PC-3 (cell line): ENCODE results near the gene BIRC7.

ENCODE experiments used
- EZH2 ChIP-seq: fragments of 300-600 bp; sonication (generic); IDR thresholded peaks from one replicate; pipeline ENCODE4 v1.6.1; 2017; ENCODE audit warnings: antibody characterized with exemption, mild to moderate bottlenecking, low read length; ENCODE audit not compliant: unreplicated experiment
- EZH2phosphoT487 ChIP-seq: fragments of 300-600 bp; sonication (generic); IDR thresholded peaks from 2 replicates; pipeline ENCODE4 v1.6.1; 2018; ENCODE audit warnings: mild to moderate bottlenecking, antibody characterized with exemption, low read length, borderline replicate concordance
- TF ChIP-seq, protein P1 (sequence below): fragments of 300-600 bp; sonication (generic); conservative IDR thresholded peaks from 2 replicates; pipeline ENCODE4 v1.5.1; 2017; ENCODE audit warnings: antibody characterized with exemption, low read depth, mild to moderate bottlenecking, low read length

DNA sequence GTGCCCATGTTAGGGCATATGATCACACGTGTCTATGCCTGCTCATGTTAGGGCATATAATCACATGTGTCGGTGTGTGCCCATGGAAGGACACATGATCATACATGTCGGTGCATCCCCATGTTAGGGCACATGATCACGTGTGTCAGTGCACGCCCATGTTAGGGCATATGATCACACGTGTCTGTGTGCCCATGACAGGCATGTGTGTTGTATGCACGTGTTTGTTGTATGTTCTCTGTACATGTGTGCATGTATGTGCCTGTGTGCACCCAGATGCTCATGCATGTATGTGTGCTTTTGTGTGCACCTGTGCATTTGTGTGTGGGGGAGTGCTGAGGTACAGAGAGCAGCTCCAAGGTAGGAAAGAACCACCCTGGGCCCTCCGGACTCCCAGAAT, 49.6 kb upstream of the BIRC7 start:
- TF ChIP-seq, protein P1, sequence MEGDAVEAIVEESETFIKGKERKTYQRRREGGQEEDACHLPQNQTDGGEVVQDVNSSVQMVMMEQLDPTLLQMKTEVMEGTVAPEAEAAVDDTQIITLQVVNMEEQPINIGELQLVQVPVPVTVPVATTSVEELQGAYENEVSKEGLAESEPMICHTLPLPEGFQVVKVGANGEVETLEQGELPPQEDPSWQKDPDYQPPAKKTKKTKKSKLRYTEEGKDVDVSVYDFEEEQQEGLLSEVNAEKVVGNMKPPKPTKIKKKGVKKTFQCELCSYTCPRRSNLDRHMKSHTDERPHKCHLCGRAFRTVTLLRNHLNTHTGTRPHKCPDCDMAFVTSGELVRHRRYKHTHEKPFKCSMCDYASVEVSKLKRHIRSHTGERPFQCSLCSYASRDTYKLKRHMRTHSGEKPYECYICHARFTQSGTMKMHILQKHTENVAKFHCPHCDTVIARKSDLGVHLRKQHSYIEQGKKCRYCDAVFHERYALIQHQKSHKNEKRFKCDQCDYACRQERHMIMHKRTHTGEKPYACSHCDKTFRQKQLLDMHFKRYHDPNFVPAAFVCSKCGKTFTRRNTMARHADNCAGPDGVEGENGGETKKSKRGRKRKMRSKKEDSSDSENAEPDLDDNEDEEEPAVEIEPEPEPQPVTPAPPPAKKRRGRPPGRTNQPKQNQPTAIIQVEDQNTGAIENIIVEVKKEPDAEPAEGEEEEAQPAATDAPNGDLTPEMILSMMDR = no peak
- TF ChIP-seq EZH2phosphoT487 (no peak), EZH2 (no peak)
